Activated CD8-positive, alpha-beta memory T cell treated with anti-CD3 and anti-CD28 coated beads for 1 hour (primary cell): ENCODE data around the gene FNDC5.

ENCODE experiments used
- DNase-seq, 2 donors: peaks; one replicate each; pipeline ENCODE4 v3.0.0-alpha.2; 2020; ENCODE audit warnings: low read depth in 1 of 2; ENCODE audit errors: extremely low read depth in 1 of 2

FNDC5 gene

GRCh38 chr1:32867151-32867550, 3.6 kb downstream of the FNDC5 start:
- no peak for DNase-seq

DNA sequence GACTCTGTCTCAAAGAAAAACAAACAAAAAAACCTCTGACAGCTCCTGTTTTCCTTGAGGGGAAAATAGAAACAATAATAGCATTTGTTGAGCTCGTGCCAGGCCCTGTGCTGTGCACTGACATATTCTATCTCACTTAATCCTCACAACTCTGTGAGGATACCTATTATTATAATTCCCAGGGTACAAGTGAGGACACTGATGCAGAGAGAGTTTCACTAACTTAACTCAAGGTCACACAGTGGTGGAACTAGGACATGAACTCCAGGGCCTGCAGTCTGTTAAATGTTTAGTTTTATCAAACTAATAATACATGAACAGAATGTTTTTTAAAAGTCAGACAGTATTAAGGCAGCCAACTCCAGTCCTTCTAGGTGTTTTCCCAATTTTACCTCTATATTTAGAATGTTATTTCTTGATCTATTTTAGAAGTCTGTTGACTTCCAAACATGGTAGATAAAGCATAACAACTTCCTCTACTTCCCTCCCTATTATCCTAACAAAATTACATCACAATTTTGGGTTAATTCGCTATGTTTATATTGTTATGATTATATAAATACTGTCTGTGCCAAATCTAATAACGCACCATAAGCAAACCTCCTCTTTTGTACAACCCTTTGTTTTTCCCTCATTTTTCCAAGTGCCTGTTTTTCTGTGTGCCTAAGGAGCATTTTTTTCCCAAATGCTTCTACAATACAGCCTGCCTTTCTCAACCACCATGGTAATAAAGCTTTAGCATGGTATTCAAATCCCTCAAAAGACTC, 4.9 kb downstream of the FNDC5 start:
- DNase-seq, result no peak

DNA sequence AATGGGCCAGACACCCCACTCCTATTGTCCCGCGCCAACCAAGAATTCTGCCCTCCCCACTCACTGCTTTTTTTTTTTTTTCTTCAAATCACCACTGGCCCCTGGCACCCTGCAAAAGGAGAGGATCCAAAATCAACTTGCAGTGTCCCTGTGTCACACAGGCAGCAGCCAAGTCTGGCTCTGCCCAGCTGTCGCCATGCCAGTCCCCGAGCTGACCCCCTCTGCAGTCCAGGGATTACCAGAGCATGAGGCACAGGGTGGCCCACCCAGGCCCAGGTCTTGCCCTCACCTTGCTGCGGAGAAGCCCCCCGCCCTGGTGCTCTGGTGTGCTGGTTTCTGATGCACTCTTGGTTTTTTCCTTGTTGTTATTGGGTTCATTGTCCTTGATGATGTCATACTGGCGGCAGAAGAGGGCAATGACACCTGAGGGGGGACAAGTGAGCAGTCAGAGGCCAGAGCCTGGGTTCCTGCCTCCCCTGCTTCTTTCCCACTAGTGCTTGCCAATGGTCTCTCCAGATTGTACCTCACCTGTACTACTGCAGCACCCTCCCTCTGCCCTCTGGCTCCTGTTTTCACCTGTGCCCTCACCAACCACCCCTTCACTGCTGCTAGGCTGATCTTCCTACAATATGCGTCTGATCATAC, 6.2 kb downstream of the FNDC5 start:
- no peak for DNase-seq

DNA sequence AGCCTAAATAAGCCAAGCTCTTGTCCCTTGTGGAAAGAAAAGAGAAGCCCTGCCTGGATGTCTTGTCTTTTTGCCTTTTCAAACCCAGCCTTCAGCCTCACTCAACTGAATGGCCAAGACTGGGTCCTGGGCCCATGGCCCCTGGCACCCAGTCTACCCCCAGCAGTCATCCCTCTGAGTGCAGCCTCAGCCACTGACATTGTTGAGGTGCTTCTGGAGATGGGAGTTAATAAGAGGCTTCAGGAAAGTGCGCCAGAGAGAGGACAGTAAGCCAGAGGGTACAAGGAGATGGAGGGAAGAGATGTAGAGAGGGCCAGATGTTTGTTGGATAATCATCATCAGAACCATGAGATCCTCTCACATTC, 6.8 kb downstream of the FNDC5 start:
- no peak for DNase-seq

DNA sequence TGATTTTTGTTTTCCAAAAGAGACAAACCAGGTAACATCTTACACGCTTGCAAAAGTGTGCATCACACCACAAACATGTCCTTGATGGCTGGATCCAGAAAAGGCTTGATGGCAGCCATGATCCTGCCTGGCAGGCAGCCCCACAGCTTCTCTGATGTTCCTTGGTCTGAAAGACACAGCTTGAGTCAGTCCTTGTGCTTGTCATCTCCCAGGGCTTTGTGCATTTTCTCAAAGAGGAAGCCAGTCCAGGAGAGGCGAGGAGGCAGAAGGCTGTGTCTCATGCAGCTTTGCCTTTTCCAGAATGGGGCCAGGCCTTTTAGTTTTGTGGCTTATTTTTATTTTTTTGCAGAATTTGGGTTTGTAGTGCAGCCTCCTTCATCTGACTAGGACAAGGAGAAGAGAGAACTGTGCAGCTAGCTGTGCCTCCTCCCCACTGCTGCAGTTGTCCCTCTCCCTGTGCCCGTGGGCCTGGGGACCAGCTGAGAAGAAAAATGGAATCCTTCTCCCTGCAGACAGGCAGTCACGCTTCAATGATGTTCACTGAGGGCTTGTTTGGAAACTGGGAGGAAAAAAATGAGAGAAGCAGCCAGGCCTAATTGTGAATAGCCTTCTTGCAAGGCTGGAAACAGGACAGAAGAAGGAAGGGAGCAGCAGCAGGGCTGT, 7.4 kb downstream of the FNDC5 start:
- no peak for DNase-seq

DNA sequence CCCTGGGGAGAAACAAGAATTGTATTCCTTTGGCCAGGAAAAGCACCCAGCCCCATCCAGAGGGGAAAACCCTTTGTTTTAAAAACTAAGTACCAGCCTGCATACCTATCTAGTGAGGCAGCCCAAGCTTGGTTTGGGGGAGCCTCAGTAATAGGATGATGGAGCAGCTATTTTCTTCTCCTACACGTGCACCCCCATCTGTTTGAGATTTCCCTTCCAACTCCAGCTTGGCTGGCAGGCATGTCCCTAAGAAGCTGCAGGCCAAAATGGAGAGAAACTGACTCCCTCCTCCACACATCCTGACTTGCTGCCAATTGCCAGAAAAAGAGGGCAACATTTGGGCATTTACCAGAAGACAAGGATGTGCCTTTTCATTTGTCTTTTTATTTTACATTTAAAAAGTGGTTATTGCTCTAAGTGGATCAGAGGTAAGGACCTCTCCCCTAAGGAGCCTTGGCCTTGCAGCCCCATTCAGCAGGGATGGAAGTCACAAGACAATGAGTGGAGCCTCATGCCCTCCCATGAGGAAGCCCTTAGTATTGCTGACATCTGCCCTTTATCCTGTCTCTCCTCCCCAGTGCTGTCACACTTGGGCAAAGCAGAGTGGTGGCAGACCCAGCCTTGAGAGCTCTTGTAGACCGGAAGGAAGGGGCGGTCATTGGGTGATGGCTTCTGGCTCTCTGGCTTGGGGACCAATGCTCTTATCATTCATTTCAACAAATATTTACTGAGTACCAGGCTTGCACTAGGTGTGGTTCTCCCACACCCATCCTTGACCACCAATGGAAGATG, 8.6 kb downstream of the FNDC5 start:
- DNase-seq, result no peak

- no peak for DNase-seq
Measured at GRCh38 chr1:32860566-32860965, 10.1 kb downstream of the FNDC5 start.

- no peak for DNase-seq
Measured at GRCh38 chr1:32859915-32860314, 10.8 kb downstream of the FNDC5 start.

DNA sequence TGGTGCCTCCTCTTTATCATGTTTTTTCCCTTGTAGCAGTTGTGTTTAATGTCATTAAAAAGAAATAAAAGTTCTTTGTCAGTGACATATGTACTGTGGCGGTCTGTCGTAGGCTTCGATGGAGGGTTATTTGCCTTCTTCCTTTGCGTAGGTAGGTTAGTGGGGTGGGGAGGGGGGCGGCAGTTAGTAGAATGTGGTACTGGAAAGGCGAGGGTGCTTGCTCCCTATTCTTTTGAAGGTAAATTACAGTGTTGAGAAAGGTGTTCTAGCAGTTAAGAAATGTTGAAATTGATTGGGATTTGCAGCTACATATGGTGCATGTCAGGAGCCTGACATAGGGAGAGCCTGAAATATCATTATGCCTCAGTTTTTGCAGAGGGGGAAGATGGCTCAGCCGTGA, 11.9 kb downstream of the FNDC5 start:
- no peak for DNase-seq

DNA sequence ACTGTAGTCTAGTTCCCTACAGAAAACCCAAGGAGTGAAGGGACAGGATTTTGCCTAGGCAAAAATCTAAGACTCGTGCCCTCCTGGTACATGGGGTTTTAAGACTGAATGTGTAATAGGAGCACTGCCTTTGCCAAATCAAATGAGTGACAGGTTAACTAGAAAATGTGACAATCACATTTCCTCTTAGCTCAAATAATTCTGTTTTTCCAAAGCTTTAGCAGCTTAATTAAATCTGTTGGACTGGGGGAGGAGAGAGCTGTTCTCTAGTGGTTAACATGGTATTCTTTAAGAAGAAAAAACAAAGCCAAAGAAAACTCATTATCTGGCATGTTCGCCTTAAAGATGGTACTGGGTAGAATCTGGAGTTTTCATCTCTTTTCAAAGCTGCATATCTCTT, 12.6 kb downstream of the FNDC5 start:
- no peak for DNase-seq

DNA sequence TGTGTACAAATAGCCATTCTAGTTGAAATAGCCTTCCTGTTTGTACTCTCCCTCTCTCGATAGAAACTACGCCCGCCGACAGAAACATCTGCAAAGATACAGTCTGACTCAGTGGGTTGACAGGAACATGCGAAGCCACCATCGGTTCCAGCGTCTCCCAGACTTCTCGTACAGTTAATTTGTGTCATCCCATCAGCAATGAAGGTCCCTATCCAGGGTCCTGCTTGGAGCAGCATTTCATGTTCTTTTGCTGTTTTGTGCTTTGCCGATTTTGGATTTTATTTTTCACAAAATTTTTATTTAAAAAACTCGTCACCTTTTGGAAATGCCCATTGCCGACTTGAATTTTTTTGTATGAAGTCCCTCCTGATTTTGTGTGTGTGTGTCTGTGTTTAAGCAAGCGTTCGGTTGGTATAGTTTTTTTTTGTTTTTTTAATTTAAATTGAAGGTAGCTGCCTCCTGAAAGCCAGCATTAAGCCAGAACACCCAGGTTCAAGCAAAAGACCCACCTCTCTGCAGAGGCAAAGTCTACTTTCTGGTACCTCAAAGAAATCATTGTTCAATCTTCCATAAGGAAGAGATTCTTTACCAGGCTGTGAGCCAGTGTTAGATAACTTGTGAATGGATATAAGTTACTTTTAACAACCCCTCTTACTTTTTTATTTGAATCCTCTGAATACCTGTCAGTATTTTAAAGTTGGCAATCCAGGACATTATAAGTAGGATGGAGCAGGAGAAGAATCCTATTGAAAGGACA, 14.7 kb downstream of the FNDC5 start:
- DNase-seq, result no peak

GRCh38 chr1:32848354-32849063, 22.2 kb downstream of the FNDC5 start:
- DNase-seq, result no peak

DNA sequence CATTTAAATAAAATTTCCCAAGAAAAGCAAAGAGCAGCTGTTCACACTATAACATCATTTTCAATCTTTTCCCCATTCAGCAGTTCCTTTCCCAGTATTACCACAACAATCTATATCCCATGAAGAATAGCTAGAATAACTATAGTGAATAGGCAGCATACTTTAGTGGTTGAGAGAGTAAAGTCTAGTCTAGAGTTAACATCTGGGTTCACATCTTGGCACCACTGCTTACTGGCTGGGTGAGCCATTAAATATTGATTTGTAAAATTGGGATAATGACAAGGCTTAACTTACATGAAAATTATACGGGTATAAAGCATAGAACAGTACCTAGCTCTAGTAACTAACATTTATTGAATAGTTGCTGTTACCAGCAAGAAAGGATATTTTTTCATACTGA, 38.8 kb downstream of the FNDC5 start:
- DNase-seq, result no peak

DNA sequence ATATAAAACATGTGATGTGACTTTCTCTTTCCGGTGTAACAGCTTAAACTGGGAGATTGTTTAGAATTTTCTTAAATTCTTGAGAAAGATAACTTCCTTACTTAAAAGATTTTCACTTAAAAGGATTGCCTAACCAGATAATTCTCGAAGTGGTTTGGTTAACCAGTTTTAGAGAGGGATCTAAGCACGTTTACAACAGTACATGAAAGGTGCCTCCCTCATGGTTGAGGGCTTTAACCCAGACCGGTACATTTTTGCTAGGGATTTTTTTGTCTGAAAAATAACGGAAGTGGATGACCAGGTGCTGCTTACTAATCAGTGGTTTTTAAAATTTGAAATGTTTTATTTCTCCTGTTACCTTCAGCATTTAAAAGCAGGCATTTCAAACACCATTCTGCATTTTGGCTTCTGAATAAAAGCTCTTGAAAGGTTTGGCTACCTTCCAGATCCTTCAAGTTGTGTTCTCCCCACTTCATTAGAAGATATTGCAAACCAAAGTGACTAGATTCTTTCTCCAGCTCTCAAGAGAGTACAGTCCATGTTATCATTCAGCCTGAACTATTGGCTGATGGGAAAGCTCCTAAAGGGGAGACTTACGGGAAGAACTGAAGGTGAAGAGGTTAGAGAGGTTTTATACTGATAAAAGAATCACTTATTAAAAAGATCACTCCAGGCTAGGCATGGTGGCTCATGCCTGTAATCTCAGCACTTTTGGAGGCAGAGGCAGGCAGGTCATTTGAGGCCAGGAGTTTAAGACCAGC, 40.4 kb downstream of the FNDC5 start:
- no peak for DNase-seq

DNA sequence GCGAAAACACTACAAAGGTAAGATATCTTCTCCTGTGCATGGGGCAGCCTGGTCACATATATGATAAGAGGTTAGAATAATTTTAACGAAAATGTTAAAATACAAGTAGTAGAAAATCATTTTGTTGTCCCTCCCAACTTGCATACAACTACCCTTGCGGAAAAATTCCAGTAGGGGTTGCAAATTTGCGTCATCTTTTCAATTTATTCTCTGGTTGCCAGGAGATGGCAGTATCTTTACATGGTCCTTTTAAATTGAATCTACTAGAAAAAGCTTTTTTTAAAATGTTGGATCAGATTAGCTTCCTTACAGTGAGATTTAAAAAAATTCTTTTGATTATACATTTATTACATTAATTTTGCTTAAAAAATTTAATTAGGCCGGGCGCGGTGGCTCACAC, 42.4 kb downstream of the FNDC5 start:
- DNase-seq, result no peak

DNA sequence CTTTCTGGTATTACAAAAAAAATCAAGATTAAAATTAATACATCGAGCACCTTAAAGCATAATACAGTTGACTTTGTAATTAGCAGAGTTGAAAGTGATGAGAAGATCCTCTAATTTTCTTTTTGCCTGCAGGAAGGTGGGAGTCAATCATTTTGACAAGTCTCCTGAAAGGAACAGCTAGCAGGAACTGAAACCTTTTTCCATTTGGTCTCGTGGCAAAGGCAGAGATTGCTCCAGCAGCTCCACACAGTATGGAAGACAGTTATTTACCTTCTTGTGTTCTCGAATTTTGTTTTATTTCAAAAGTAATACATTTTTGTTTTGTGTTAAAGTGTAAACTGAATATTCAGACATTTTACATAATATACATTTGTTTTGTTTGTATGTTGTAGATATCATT, 45.5 kb downstream of the FNDC5 start:
- DNase-seq, result no peak

- no peak for DNase-seq
Measured at GRCh38 chr1:32818804-32819541, 51.7 kb downstream of the FNDC5 start.
